Measurements from ENCODE around the gene TRMT10A. TPM values are rescaled to one million over a fixed set of nuclear protein-coding genes. Genes with fewer than 3 reads are reported as not detected.

TRMT10A gene
- total and polyA plus RNA-seq, 2 donors (not counting 1 experiment from before 2014, with no cell fraction given) = 6.0 to 11.1 TPM

DNA sequence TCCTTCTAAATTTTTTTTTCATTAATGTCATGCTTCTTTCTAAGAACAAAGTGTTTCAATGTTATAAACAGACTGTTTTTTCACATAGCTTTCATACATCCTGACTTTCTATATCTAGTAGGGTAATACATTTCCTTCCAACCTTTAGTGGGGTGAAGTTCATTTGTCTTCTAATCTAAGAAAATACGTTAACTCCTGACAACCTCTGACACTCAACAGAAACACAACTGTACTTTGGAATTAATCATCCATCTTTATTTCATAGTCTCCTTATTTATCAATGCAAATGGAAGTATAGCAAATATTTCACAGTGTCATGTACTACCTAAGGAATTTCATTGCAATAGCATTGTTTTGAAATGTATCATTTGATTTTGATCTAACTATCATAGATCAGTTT, 8.0 kb upstream of the TRMT10A start:
- H3K4me1 ChIP-seq (ENCODE audit: control insufficient read depth, extremely low read depth, insufficient read depth, low read length) = no peaks in the 10 kb centered on the region
- H3K9ac ChIP-seq (ENCODE audit: insufficient read depth, low read length) = no peak overlapping the region
- H3K4me3 ChIP-seq (replicated peaks in 1 of 4; ENCODE audit: control extremely low read depth in 1 of 4, insufficient read depth in 1 of 4, low read depth in 3 of 4, low read length in 4 of 4) = no peak overlapping the region
- no peak overlapping the region for H3K4me2 ChIP-seq (ENCODE audit: extremely low read depth, insufficient read depth, low read length)
- H4K20me1 ChIP-seq (ENCODE audit: control insufficient read depth, extremely low read depth, insufficient read depth, low read length) = no peaks in the 10 kb centered on the region
- no peaks in the 10 kb centered on the region for H3K9me3 ChIP-seq (ENCODE audit: control insufficient read depth, insufficient read depth, low read depth, low read length)
- H3K27me3 ChIP-seq (ENCODE audit: control insufficient read depth, insufficient read depth, low read length) = no peaks in the 10 kb centered on the region
- no peaks in the 10 kb centered on the region for H3K79me2 ChIP-seq (ENCODE audit: control insufficient read depth, insufficient read depth, low read length)
- no peak for DNase-seq (ENCODE audit: low read depth in 2 of 2)
- no peaks in the 10 kb centered on the region for H3K36me3 ChIP-seq (ENCODE audit: control insufficient read depth, insufficient read depth, low read length)
- no peak overlapping the region for H2AFZ ChIP-seq (ENCODE audit: low read length)
- TF ChIP-seq EZH2 (IDR thresholded peaks at IDR 0.05; ENCODE audit: low read length, missing control alignments) = no peak
- TF ChIP-seq, protein P1, sequence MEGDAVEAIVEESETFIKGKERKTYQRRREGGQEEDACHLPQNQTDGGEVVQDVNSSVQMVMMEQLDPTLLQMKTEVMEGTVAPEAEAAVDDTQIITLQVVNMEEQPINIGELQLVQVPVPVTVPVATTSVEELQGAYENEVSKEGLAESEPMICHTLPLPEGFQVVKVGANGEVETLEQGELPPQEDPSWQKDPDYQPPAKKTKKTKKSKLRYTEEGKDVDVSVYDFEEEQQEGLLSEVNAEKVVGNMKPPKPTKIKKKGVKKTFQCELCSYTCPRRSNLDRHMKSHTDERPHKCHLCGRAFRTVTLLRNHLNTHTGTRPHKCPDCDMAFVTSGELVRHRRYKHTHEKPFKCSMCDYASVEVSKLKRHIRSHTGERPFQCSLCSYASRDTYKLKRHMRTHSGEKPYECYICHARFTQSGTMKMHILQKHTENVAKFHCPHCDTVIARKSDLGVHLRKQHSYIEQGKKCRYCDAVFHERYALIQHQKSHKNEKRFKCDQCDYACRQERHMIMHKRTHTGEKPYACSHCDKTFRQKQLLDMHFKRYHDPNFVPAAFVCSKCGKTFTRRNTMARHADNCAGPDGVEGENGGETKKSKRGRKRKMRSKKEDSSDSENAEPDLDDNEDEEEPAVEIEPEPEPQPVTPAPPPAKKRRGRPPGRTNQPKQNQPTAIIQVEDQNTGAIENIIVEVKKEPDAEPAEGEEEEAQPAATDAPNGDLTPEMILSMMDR (conservative IDR thresholded peaks at IDR 0.05 in 1 of 2, IDR thresholded peaks at IDR 0.05 in 1 of 2; ENCODE audit: low read depth in 1 of 2, low read length in 2 of 2) = no peak
- H3K27ac ChIP-seq (ENCODE audit: insufficient read depth, low read length) = no peak overlapping the region

DNA sequence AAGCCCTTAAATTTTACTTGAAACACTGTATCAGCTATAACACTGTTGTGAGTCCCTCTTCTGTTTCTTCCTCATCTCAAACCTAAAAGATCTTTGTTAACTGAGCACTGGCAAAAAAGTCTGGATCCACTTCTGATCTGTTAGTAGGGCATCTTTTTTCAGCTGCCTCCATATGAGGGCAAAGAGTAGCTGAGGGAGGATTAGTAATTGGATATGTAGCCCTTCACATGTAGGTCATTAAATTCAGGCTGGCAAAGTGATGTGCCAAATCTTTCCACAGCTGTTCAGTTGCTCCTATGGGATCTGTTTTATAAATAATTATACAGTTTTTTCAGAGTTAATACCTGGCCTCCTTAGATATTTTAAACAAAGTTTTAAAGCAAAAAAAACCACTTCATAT, 1.1 kb upstream of the TRMT10A start:
- Histone ChIP-seq H4K20me1 (ENCODE audit: control insufficient read depth, extremely low read depth, insufficient read depth, low read length) (no peaks in the 10 kb centered on the region), H3K4me3 (replicated peaks in 1 of 4; ENCODE audit: control extremely low read depth in 1 of 4, insufficient read depth in 1 of 4, low read depth in 3 of 4, low read length in 4 of 4) (no peak overlapping the region), H3K36me3 (ENCODE audit: control insufficient read depth, insufficient read depth, low read length) (no peaks in the 10 kb centered on the region), H3K27ac (ENCODE audit: insufficient read depth, low read length) (no peak overlapping the region), H3K4me2 (ENCODE audit: extremely low read depth, insufficient read depth, low read length) (no peak overlapping the region), H3K4me1 (ENCODE audit: control insufficient read depth, extremely low read depth, insufficient read depth, low read length) (no peaks in the 10 kb centered on the region), H3K79me2 (ENCODE audit: control insufficient read depth, insufficient read depth, low read length) (no peaks in the 10 kb centered on the region), H3K9me3 (ENCODE audit: control insufficient read depth, insufficient read depth, low read depth, low read length) (no peaks in the 10 kb centered on the region), H3K27me3 (ENCODE audit: control insufficient read depth, insufficient read depth, low read length) (no peaks in the 10 kb centered on the region), H2AFZ (ENCODE audit: low read length) (peak overlapping the region; percentile 79), H3K9ac (ENCODE audit: insufficient read depth, low read length) (no peak overlapping the region)
- TF ChIP-seq, protein P1 (conservative IDR thresholded peaks at IDR 0.05 in 1 of 2, IDR thresholded peaks at IDR 0.05 in 1 of 2; ENCODE audit: low read depth in 1 of 2, low read length in 2 of 2) = no peak
- TF ChIP-seq EZH2 (IDR thresholded peaks at IDR 0.05; ENCODE audit: low read length, missing control alignments) = no peak
- no peak for DNase-seq (ENCODE audit: low read depth in 2 of 2)

DNA sequence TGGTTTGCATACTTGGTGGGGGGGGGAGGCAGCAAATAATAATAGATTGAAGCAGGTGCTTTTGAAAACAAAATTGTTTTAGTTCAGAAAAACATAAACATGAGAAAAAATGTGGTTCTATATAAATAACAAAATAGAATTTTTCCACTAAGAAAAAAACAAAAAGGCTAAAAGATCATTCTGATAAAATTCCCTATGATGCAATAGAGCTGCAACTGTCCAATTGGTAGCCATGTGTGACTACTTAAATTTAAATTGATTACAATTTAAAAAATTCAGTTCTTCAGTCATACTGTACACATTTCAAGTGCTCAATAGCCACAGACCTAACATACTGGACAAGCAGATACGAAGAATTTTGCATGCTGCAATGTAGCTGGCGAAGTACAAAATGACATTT, 11.0 kb downstream of the TRMT10A start:
- no peaks in the 10 kb centered on the region for H3K36me3 ChIP-seq (ENCODE audit: control insufficient read depth, insufficient read depth, low read length)
- no peak overlapping the region for H3K27ac ChIP-seq (ENCODE audit: insufficient read depth, low read length)
- H3K79me2 ChIP-seq (ENCODE audit: control insufficient read depth, insufficient read depth, low read length) = no peaks in the 10 kb centered on the region
- no peaks in the 10 kb centered on the region for H3K9me3 ChIP-seq (ENCODE audit: control insufficient read depth, insufficient read depth, low read depth, low read length)
- H4K20me1 ChIP-seq (ENCODE audit: control insufficient read depth, extremely low read depth, insufficient read depth, low read length) = no peaks in the 10 kb centered on the region
- H2AFZ ChIP-seq (ENCODE audit: low read length) = no peak overlapping the region
- no peak for TF ChIP-seq EZH2 (IDR thresholded peaks at IDR 0.05; ENCODE audit: low read length, missing control alignments)
- TF ChIP-seq, protein P1 (conservative IDR thresholded peaks at IDR 0.05 in 1 of 2, IDR thresholded peaks at IDR 0.05 in 1 of 2; ENCODE audit: low read depth in 1 of 2, low read length in 2 of 2) = no peak
- DNase-seq (ENCODE audit: low read depth in 2 of 2) = no peak
- no peaks in the 10 kb centered on the region for H3K4me1 ChIP-seq (ENCODE audit: control insufficient read depth, extremely low read depth, insufficient read depth, low read length)
- H3K4me2 ChIP-seq (ENCODE audit: extremely low read depth, insufficient read depth, low read length) = no peak overlapping the region
- no peak overlapping the region for H3K9ac ChIP-seq (ENCODE audit: insufficient read depth, low read length)
- H3K27me3 ChIP-seq (ENCODE audit: control insufficient read depth, insufficient read depth, low read length) = no peaks in the 10 kb centered on the region
- no peak overlapping the region for H3K4me3 ChIP-seq (replicated peaks in 1 of 4; ENCODE audit: control extremely low read depth in 1 of 4, insufficient read depth in 1 of 4, low read depth in 3 of 4, low read length in 4 of 4)

Data from fibroblast of lung (primary cell).